NOMO-1 (cell line): ENCODE measurements around the gene XG.
"Not testable (repeated sequence)": the region's sequence is repeated elsewhere in the genome, so short reads cannot be mapped to it uniquely, and the experiment has no call there.

Experiments used
- DNase-seq, 2 experiments: peaks; one replicate each; lab custom pipeline; 2025; ENCODE audit not compliant: unreplicated experiment in 2 of 2; lab: John Stamatoyannopoulos, UW

The XG gene

GRCh38 chrX:2732649-2733048 is 19.2 kb upstream of the XG start:
- DNase-seq, result no peak

GRCh38 chrX:2733286-2733685 is 18.6 kb upstream of the XG start:
- DNase-seq, result no peak

GRCh38 chrX:2735270-2735669 is 16.6 kb upstream of the XG start:
- no peak for DNase-seq

- DNase-seq, result no peak
These were observed 11.2 kb upstream of the XG start for GRCh38 chrX:2740672-2741071.

- no peak for DNase-seq
These were observed 10.5 kb upstream of the XG start for GRCh38 chrX:2741386-2741785.

GRCh38 chrX:2746250-2746649 is 5.6 kb upstream of the XG start:
- DNase-seq, result not testable (repeated sequence)

- no peak for DNase-seq
These were observed 3.5 kb upstream of the XG start for GRCh38 chrX:2748171-2748814.

GRCh38 chrX:2748815-2749188 is 3.0 kb upstream of the XG start:
- no peak for DNase-seq

GRCh38 chrX:2751291-2751690 is 549 bp upstream of the XG start:
- no peak for DNase-seq

- DNase-seq, result not testable (repeated sequence)
These were observed 601 bp downstream of the XG start for GRCh38 chrX:2752441-2752840.

- DNase-seq, result not testable (repeated sequence)
These were observed 3.4 kb downstream of the XG start for GRCh38 chrX:2755163-2755715.

- no peak for DNase-seq
These were observed 4.7 kb downstream of the XG start for GRCh38 chrX:2756548-2756947.

- no peak for DNase-seq
These were observed 9.4 kb downstream of the XG start for GRCh38 chrX:2761246-2761645.

GRCh38 chrX:2762671-2763070 is 10.8 kb downstream of the XG start:
- not testable (repeated sequence) for DNase-seq

- DNase-seq, result not testable (repeated sequence)
These were observed 13.1 kb downstream of the XG start for GRCh38 chrX:2764766-2765548.

- DNase-seq, result no peak
These were observed 13.7 kb downstream of the XG start for GRCh38 chrX:2765549-2765830.

- peak; percentile 54 to 67 for DNase-seq
These were observed 15.1 kb downstream of the XG start for GRCh38 chrX:2766906-2767305.

- peak; percentile 12 to 40 for DNase-seq
These were observed 16.0 kb downstream of the XG start for GRCh38 chrX:2767631-2768455.

GRCh38 chrX:2769615-2770014 is 17.8 kb downstream of the XG start:
- no peak for DNase-seq

GRCh38 chrX:2773166-2774055 is 21.6 kb downstream of the XG start:
- DNase-seq, result not testable (repeated sequence)
